H1 (cell line): ENCODE data around the gene WDR41. TPM values are rescaled to one million over a fixed set of nuclear protein-coding genes. Genes with fewer than 3 reads are reported as not detected.

Source experiments
- CTCF ChIA-PET: fragments of 300-600 bp; sonication (Branson Sonifier 250); formaldehyde crosslinking; loops from one replicate; lab custom pipeline; 2021; ENCODE audit not compliant: partially characterized antibody; lab: Charles Lee
- POLR2A ChIA-PET: fragments of 300-600 bp; sonication (Branson Sonifier 250); formaldehyde crosslinking; loops from one replicate; lab custom pipeline; 2021; ENCODE audit warnings: inconsistent platforms; ENCODE audit not compliant: partially characterized antibody; lab: Charles Lee
- DNase-seq, 2 experiments: peaks; one replicate each; pipeline versions ENCODE4 v3.0.0 to v3.0.0-alpha.2; 2010 to 2022; ENCODE audit warnings: low spot score in 2 of 2, low read depth in 1 of 2, mixed read lengths in 1 of 2
- FAIRE-seq: peaks from 2 replicates; lab custom pipeline; 2011; peaks lifted over from hg19 to GRCh38; lab: Jason Lieb, UNC
- H2AFZ ChIP-seq: 2 replicates; pipeline ENCODE4 v1.8.1; 2012; ENCODE audit warnings: low read length, inconsistent platforms
- H2AK5ac ChIP-seq: 2 replicates; pipeline ENCODE4 v1.6.1; 2013; ENCODE audit warnings: low read depth, low read length
- H2BK120ac ChIP-seq: replicated peaks from 2 replicates; pipeline ENCODE3; 2013; ENCODE audit warnings: low read depth, low read length, inconsistent platforms
- H2BK12ac ChIP-seq: 2 replicates; pipeline ENCODE4 v1.6.1; 2013; ENCODE audit warnings: low read depth, low read length
- H2BK15ac ChIP-seq: 2 replicates; pipeline ENCODE4 v1.6.1; 2013; ENCODE audit warnings: low read length
- H2BK20ac ChIP-seq: 2 replicates; pipeline ENCODE4 v1.6.1; 2013; ENCODE audit warnings: low read length
- H2BK5ac ChIP-seq: 2 replicates; pipeline ENCODE4 v1.6.1; 2013; ENCODE audit warnings: low read depth, low read length
- H3K14ac ChIP-seq: 2 replicates; pipeline ENCODE4 v1.6.1; 2013; ENCODE audit warnings: inconsistent platforms; ENCODE audit not compliant: insufficient read length
- H3K18ac ChIP-seq: 2 replicates; pipeline ENCODE4 v1.6.1; 2013; ENCODE audit warnings: low read length; ENCODE audit errors: extremely low read depth
- H3K23ac ChIP-seq: 2 replicates; pipeline ENCODE4 v1.6.1; 2013; ENCODE audit warnings: inconsistent platforms; ENCODE audit not compliant: insufficient read length
- H3K23me2 ChIP-seq: 2 replicates; pipeline ENCODE4 v1.6.1; 2013; ENCODE audit warnings: low read depth, low read length
- H3K27ac ChIP-seq: 2 replicates; pipeline ENCODE4 v1.6.1; 2011; ENCODE audit warnings: low read depth, low read length, inconsistent platforms
- H3K27me3 ChIP-seq, 4 experiments: replicated peaks in 1 of 4; 1 replicate in 1 of 4; 2 replicates in 3 of 4; pipeline versions ENCODE4 v1.6.1 to v1.8.1; 2011 to 2013; ENCODE audit warnings: low read length in 3 of 4, mild to moderate bottlenecking in 3 of 4, inconsistent platforms in 2 of 4, mixed read lengths in 2 of 4, moderate library complexity in 1 of 4; ENCODE audit not compliant: control insufficient read depth in 3 of 4, insufficient read depth in 3 of 4; ENCODE audit errors: extremely low read depth in 1 of 4
- H3K36me3 ChIP-seq, 4 experiments: 2 replicates each; pipeline versions ENCODE4 v1.6.1 to v1.8.1; 2011 to 2013; ENCODE audit warnings: mild to moderate bottlenecking in 4 of 4, low read length in 3 of 4, moderate library complexity in 2 of 4, control low read depth in 1 of 4, inconsistent platforms in 1 of 4; ENCODE audit not compliant: insufficient read depth in 4 of 4, control insufficient read depth in 2 of 4
- H3K4ac ChIP-seq: replicated peaks from 2 replicates; pipeline ENCODE3; 2013; ENCODE audit warnings: low read length, low read depth, mixed read lengths, inconsistent platforms; ENCODE audit not compliant: insufficient read length
- H3K4me1 ChIP-seq, 4 experiments: replicated peaks in 1 of 4; 1 replicate in 1 of 4; 2 replicates in 3 of 4; pipeline versions ENCODE4 v1.6.1 to v1.8.1; 2011 to 2013; ENCODE audit warnings: low read length in 3 of 4, inconsistent platforms in 2 of 4, mixed read lengths in 1 of 4; ENCODE audit not compliant: insufficient read depth in 4 of 4, control insufficient read depth in 3 of 4
- H3K4me2 ChIP-seq, 2 experiments: 2 replicates each; pipeline versions ENCODE4 v1.6.1 to v1.8.1; 2011 to 2013; ENCODE audit warnings: low read depth in 2 of 2, low read length in 2 of 2, control low read depth in 1 of 2, inconsistent platforms in 1 of 2, mild to moderate bottlenecking in 1 of 2; ENCODE audit not compliant: insufficient read depth in 1 of 2
- H3K4me3 ChIP-seq, 4 experiments: fragments of 200-600, 300-600 bp in 1 of 4; sonication (generic), shearing (Covaris generic), sonication (Bioruptor Twin) in 1 of 4; 2 replicates each; pipeline versions ENCODE4 v1.5.1 to v1.8.1; 2011 to 2016; ENCODE audit warnings: low read length in 4 of 4, low read depth in 3 of 4, control low read depth in 2 of 4, inconsistent platforms in 2 of 4, mild to moderate bottlenecking in 2 of 4, mixed read lengths in 1 of 4, moderate library complexity in 1 of 4; ENCODE audit not compliant: insufficient read depth in 2 of 4; ENCODE audit errors: extremely low read depth in 1 of 4
- H3K56ac ChIP-seq: replicated peaks from 2 replicates; pipeline ENCODE3; 2013; ENCODE audit warnings: low read depth, mild to moderate bottlenecking, mixed read lengths, low read length, inconsistent platforms; ENCODE audit not compliant: insufficient read length
- H3K79me1 ChIP-seq: 2 replicates; pipeline ENCODE4 v1.6.1; 2013; ENCODE audit warnings: low read depth, low read length, control low read depth
- H3K79me2 ChIP-seq, 2 experiments: 2 replicates each; pipeline versions ENCODE4 v1.6.1 to v1.8.1; 2012 to 2013; ENCODE audit warnings: low read length in 2 of 2, mild to moderate bottlenecking in 2 of 2, inconsistent platforms in 1 of 2; ENCODE audit not compliant: insufficient read depth in 2 of 2, control insufficient read depth in 1 of 2
- H3K9ac ChIP-seq, 4 experiments: replicated peaks in 1 of 4; 1 replicate in 1 of 4; 2 replicates in 3 of 4; pipeline versions ENCODE4 v1.6.1 to v1.8.1; 2011 to 2013; ENCODE audit warnings: low read depth in 3 of 4, low read length in 3 of 4, control low read depth in 2 of 4, mild to moderate bottlenecking in 2 of 4, moderate library complexity in 2 of 4, inconsistent platforms in 1 of 4; ENCODE audit errors: extremely low read depth in 1 of 4
- H3K9me3 ChIP-seq, 2 experiments: 2 replicates each; pipeline versions ENCODE4 v1.6.1 to v1.8.1; 2012 to 2013; ENCODE audit warnings: mild to moderate bottlenecking in 2 of 2, moderate library complexity in 2 of 2, control low read depth in 1 of 2, inconsistent platforms in 1 of 2, low read depth in 1 of 2, low read length in 1 of 2, mixed read lengths in 1 of 2; ENCODE audit not compliant: insufficient read depth in 2 of 2
- H4K20me1 ChIP-seq, 2 experiments: replicated peaks in 1 of 2; 2 replicates each; pipeline versions ENCODE3 to v1.8.1; 2011 to 2013; ENCODE audit warnings: inconsistent platforms in 2 of 2, low read length in 2 of 2, mild to moderate bottlenecking in 1 of 2; ENCODE audit not compliant: insufficient read depth in 2 of 2, control insufficient read depth in 1 of 2
- H4K5ac ChIP-seq: 2 replicates; pipeline ENCODE4 v1.6.1; 2013; ENCODE audit warnings: low read length, low read depth, mixed read lengths, inconsistent platforms; ENCODE audit not compliant: insufficient read length
- H4K8ac ChIP-seq: 2 replicates; pipeline ENCODE4 v1.8.0; 2013; ENCODE audit warnings: mild to moderate bottlenecking, moderate library complexity, low read length, inconsistent platforms; ENCODE audit not compliant: insufficient read depth; ENCODE audit errors: extremely low read depth
- H4K91ac ChIP-seq: replicated peaks from 2 replicates; pipeline ENCODE3; 2013; ENCODE audit warnings: low read length, mixed read lengths, inconsistent platforms; ENCODE audit not compliant: insufficient read length
- CBX5 ChIP-seq: fragments of 300-800, 300-1000 bp; sonication (generic); IDR thresholded peaks from 2 replicates; pipeline ENCODE4 v1.7.1; 2016; ENCODE audit warnings: antibody characterized with exemption, low read length, low read depth
- CREB1 ChIP-seq: IDR thresholded peaks from 2 replicates; pipeline ENCODE4 v1.6.1; 2012; ENCODE audit warnings: inconsistent platforms
- KDM5A ChIP-seq: fragments of 200-600 bp; IDR thresholded peaks from 2 replicates; pipeline ENCODE4 v1.7.1; 2012; ENCODE audit warnings: mild to moderate bottlenecking, low read length, inconsistent platforms, mixed read lengths
- WGBS, 2 experiments: shearing (Covaris generic) in 1 of 2; methylation state at CpG; one replicate each; pipeline versions ENCODE4 v1.1.6 to v1.1.7; 2013 to 2015; ENCODE audit warnings: low lambda C conversion rate in 2 of 2, mixed read lengths in 2 of 2, inconsistent platforms in 1 of 2, low coverage in 1 of 2, missing lambda C conversion rate in 1 of 2; ENCODE audit not compliant: insufficient replicate concordance in 2 of 2, insufficient coverage in 1 of 2, insufficient read length in 1 of 2; ENCODE audit errors: extremely low coverage in 1 of 2, missing lambda C conversion rate in 1 of 2; 5-methylcytosine and 5-hydroxymethylcytosine counted together
- polyA plus RNA-seq, 7 experiments: library from polyadenylated mRNA; depleted of rRNA in 3 of 7; stranded (reverse) in 5 of 7; unstranded in 2 of 7; fragments of >200 nt in 5 of 7; fragments of 200-250 nt in 2 of 7; gene quantifications; 1 replicate in 5 of 7; 2 replicates in 1 of 7; 4 replicates in 1 of 7; pipeline versions ENCODE4 v1.2.1 to v1.2.3, GENCODE V29; 2011 to 2013; ENCODE audit warnings: missing spikeins in 2 of 7, mixed read lengths in 2 of 7
- total RNA-seq: library from RNA; stranded (reverse); fragmentation: NEBNext Ultra II Directional; extraction: Animal tissue kit (Norgen Biotek cat#: 25700); gene quantifications from 2 replicates; pipeline ENCODE4 v1.2.1, GENCODE V29; 2021

WDR41 gene
- total and polyA plus RNA-seq, 2 of the 8 experiments (the other 6 are each of a cell fraction or from before 2014, with no cell fraction given): 16.4 to 44.9 TPM

GRCh38 chr5:77444356-77444755 lies 47.8 kb downstream of the WDR41 start:
- Histone ChIP-seq H3K36me3 (peaks cover 0 to 16% (median 9%) of the 10 kb centered on the region in 4 experiments; a peak in 6 of 8 replicates), H3K14ac (no peak overlapping the region), H3K79me2 (no peaks in the 10 kb centered on the region), H4K8ac (no peak overlapping the region), H3K56ac (no peak overlapping the region), H4K20me1 (peaks cover 0 to 1% of the 10 kb centered on the region in 2 experiments), H3K23me2 (no peaks in the 10 kb centered on the region), H4K91ac (no peak overlapping the region), H3K4me2 (no peak overlapping the region), H2AFZ (no peak overlapping the region), H3K4me3 (no peak overlapping the region), H2AK5ac (no peak overlapping the region), H3K27me3 (no peaks in the 10 kb centered on the region), H3K9ac (no peak overlapping the region), H2BK15ac (no peak overlapping the region), H2BK20ac (no peak overlapping the region), H3K27ac (no peak overlapping the region), H3K4ac (no peak overlapping the region), H2BK120ac (no peak overlapping the region), H3K23ac (no peak overlapping the region), H3K18ac (no peak overlapping the region), H3K9me3 (no peaks in the 10 kb centered on the region), H4K5ac (no peak overlapping the region), H3K4me1 (no peaks in the 10 kb centered on the region), H3K79me1 (no peaks in the 10 kb centered on the region), H2BK5ac (no peak overlapping the region), H2BK12ac (no peak overlapping the region)
- DNase-seq (no peak), FAIRE-seq (no peak)
- WGBS, 2 experiments: 87% methylated on average over 1 of the region's 1 CpG; no CpG with 5 or more reads in 1 of the 2 experiments
- CTCF ChIA-PET: interaction anchor here (0.6 to 1.2 kb wide), 2 partner anchors 10 to 30 kb away, joined by 3 to 4 read pairs; no protein-coding TSS in a partner anchor
- TF ChIP-seq CBX5 (no peak), KDM5A (no peak), CREB1 (no peak)
- POLR2A ChIA-PET: no interaction called here
